Measurements from ENCODE around the gene EFNA4.
A peak's percentile ranks its signal among the peaks of the same experiment; 100 is the strongest.

Gene EFNA4

DNA sequence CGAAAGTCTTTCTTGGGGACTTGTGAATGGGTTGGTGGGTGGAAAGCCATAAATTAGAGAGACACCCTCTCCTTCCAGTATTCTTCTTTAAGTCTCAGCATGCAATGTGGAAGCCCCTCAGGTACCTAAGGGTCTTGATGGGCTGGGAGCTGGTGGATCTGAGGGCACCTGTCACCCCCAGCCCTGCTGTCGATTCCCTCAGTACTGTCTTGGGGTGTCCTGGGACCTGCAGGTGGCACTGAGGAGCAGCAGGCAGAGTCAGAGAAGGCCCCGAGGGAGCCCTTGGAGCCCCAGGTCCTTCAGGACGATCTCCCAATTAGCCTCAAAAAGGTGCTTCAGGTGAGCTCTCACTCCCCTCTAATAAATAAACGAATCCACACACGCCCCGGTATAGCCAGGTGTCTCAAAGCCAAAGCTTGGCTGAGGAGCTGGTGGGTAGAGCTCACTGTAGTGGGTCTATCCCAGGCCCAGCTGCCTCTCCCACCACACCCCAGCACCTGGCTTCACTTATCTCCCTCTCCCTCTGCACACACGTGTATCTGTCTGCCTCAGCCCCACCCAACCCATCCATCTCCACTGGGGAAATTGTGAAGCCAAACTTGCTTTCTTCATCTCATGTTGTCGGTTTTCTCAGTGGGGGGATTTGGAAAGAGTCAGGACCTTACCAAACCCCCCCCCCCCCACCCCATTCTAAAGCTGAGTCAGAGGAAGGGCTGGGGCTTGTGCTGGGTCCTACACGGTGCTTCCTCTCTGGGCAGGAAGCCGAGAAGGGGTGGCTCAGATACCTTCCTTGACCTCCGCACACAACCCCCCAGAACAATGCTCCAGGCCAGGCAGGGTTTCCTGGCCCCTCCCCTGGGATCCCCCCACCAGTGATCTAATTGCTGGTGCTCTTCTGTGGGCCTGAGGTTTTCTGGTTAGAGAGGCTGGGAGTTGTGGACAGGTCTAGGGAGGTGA is 10.8 kb upstream of the EFNA4 start:
- no peak for DNase-seq

DNA sequence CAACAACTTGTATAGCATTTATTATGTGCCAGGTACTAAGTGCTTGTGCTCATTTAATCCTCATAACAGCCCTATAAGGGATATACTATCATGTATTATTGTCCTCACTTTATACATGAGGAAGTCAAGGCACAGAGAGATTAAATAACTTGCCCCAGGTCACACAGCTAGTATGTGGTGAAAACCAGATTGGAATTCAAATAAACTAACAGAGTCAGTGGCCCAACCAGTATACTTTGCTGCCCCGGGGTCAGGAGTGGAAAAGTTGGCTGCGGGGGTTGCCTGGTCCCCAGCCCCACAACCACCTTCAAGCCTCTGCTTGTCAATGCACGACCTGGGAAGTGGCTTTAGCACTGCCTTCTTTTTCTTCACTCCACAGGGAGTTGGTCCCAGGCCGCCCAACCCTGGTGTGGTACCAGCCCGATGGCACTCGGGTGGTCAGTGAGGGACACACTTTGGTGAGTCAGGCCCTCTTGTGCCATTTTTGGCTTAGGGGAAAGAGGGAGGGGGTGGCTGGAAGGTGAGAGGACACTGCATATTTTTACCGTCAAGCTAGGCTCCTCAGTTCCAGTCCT is 9.9 kb upstream of the EFNA4 start:
- no peak for DNase-seq

DNA sequence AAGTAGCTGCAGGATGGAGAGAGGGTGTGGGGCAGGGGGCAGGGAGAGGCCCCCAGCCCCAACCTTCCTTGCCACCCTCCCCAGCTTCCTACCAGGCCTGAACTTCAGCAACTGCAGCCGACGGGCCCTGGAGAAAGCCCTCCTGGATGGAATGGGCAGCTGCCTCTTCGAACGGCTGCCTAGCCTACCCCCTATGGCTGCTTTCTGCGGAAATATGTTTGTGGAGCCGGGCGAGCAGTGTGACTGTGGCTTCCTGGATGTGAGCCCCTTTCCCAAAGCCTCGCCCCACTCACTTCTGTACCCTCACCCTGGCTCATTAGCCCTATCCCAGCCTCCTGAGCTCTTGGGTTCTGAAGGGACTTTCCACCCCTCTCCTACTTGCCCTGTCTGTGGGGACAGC is 6.4 kb upstream of the EFNA4 start:
- DNase-seq, result no peak

DNA sequence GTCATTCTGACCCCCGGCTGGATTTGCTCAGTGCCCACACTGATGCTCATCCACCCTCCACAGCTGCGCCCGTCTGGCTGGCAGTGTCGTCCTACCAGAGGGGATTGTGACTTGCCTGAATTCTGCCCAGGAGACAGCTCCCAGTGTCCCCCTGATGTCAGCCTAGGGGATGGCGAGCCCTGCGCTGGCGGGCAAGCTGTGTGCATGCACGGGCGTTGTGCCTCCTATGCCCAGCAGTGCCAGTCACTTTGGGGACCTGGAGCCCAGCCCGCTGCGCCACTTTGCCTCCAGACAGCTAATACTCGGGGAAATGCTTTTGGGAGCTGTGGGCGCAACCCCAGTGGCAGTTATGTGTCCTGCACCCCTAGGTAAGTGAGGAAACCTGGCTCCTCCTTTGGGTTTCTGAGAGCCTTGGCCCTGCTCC is 5.7 kb upstream of the EFNA4 start:
- no peak for DNase-seq

DNA sequence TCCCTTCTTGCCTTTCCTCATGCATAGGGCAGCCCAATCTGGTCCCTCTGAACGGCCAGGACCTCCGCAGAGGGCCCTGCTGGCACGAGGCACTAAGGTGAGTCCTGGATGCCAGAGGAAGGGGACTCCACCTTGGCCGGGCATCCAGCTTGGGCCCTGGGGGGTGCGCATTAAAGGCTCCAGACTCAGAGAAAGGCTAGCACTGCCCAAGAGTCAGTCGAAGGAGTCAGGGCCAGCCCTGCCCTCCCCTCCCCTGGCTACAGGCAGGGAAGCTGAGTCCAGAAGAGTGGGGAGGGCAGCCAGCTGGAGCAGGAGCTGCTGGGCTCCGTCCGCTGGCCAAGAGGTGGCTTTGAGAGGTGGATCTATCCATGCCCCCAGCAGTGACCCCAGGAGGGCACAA is 2.8 kb upstream of the EFNA4 start:
- DNase-seq, result no peak

DNA sequence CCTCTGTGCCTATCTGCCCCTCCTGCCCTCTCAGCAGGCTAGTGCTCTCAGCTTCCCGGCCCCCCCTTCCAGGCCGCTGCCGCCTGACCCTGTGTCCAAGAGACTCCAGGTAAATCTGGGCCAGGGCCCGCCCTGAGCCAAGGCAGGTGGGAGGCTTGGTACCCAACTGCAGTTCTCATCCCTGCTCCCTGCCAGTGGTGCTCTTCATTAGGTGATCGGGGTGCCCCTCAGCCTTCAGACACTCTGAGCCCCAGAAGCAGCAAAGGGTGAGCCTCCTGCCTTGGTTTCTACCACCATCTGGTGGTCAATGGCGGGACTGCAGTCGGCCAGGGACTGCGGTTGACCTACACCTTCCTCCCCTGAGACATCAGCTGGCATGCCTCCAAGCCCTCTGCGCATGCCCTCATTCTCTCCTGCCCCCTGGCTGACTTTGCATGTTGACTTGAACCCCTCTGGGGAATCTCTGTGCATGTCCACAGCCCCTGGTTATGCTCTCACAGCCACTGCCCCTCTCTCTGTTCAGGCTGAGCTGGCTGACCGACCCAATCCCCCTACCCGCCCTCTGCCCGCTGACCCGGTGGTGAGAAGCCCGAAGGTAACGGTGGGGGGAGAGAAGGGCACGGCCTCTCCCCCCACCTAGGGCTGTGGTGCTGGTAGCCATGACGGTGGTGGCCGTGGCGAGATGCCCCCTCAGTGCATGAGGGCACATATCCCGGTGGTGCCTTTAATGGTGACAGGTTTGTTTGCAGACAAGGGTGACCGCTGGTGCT is 2.0 kb upstream of the EFNA4 start:
- peak; percentile 97 for DNase-seq

DNA sequence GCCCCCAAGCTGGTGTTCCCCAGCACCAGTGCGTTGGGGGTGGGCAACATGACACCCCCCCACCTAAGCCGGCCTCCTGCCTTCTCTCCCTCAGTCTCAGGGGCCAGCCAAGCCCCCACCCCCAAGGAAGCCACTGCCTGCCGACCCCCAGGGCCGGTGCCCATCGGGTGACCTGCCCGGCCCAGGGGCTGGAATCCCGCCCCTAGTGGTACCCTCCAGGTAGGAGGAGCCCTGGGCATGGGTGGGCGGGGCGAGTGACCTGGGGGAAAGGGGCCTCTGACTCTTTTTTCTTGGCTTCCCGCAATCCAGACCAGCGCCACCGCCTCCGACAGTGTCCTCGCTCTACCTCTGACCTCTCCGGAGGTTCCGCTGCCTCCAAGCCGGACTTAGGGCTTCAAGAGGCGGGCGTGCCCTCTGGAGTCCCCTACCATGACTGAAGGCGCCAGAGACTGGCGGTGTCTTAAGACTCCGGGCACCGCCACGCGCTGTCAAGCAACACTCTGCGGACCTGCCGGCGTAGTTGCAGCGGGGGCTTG is 1.3 kb upstream of the EFNA4 start:
- DNase-seq, result peak; percentile 72

DNA sequence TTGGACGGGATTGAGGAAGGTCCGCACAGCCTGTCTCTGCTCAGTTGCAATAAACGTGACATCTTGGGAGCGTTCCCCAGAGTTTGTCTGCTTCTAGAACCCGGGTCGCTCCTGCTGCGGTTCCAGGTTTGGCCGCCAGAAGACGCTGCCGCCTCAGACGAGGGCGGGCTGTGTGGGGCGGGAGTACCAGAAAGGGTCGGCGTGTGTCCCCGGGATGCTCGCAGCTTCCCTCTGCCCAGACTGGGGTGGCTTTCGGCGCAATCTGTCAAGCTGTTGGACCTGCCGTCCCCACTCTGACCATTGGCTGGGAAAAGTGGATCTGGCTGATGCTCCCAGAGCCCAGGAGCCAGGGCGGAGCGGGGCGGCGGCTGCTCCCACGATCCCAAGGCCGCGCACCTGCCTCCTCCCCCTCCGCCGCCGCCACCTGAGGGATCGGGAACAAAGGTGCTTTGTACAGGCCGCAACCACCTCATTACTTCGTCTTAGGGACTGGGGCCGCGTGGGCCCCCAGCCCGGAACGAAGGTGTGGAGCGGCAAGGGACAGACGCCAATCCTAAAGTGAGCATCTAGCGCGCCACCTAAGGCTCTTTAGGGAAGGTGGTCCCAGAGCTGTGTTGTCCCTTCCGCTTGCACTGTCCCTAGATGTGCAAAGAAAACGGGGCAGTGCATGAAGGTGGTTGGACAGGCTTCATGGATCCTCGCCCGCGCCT is 683 bp upstream of the EFNA4 start:
- DNase-seq, result peak; percentile 91

DNA sequence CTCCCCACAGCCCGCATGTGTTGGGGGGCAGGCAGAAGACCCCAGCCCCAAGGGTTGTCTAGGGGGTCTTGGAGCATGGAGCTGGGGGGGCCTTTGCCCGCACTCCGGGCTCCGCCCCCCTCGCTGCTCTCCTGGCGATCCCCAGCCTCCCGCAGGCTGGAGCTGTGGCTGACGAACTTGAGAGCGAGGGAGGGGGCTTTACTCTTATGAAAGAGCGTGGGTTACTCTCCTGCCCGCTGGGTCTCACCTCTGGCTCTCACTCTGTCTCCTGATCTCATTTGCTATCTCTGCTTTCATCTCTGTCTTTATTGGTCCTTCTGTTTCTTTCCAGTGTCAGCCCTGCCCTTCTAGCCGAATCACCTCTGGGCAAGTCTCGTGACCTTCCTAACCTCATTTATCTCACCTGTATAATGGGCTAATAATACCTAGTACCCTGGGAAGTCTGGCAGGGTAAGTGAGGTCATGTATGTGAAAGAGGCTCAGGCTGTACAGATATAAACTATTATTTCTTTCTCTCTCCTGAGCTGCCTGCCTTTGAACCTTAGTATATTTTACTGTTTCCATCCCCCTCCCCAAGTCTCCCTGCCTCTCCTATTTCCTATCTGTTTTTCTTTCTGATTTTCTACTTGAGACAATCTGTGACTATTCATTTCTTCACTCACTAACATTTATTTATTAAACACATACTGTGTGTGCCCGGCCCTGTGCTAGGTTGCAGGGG is 731 bp downstream of the EFNA4 start:
- peak; percentile 83 for DNase-seq

DNA sequence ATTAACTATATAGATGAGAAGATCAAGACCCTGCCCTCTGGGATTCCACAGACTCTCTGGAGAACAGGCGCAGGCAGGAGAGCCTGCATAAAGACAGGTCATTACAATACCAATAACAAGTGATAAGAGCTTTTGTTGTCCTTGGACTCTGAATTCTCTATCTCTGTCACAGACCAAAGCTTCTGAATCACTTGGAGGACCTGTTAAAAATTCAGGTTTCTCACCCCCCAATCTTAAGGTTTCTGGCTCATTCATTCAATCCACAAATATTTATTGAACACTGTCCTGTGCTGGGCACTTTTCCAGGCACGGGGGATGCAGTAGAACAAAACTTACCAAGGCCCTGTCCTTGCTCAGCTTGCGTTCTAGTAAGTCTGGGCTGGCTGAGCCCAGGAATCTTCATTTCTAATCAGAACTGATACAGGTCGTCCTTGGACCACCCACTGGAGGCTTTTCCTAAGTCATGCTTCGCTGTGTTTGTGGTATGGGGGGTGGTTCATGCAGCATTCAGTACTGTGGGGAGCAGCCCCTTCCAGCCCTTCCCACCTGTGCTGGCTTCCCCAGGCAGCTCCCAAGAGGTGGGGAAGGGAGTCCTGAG is 1.4 kb downstream of the EFNA4 start:
- DNase-seq, result no peak

DNA sequence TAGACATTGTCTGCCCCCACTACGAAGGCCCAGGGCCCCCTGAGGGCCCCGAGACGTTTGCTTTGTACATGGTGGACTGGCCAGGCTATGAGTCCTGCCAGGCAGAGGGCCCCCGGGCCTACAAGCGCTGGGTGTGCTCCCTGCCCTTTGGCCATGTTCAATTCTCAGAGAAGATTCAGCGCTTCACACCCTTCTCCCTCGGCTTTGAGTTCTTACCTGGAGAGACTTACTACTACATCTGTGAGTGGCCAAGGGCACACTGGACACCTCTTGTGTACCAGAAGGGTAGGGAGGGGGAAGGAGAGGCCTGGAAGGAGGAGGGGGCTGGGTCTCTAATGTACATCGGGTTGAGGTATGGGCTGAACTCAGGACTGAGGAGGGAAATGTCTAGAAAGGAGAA is 3.2 kb downstream of the EFNA4 start:
- DNase-seq, result no peak

DNA sequence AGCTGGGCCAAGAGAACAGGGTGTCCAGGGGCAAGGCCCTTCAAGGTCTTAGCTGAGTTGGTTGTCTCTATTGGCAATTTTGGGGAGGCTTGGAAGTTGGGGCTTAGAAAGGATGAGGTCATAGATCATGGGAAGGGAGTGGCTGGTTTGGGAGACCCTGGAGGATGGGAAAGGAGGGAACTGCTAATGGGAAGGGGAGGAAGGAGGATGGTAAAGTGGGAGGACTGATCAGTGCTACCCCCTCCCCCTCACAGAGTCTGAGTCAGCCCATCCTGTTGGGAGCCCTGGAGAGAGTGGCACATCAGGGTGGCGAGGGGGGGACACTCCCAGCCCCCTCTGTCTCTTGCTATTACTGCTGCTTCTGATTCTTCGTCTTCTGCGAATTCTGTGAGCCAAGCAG is 5.1 kb downstream of the EFNA4 start:
- DNase-seq, result no peak

DNA sequence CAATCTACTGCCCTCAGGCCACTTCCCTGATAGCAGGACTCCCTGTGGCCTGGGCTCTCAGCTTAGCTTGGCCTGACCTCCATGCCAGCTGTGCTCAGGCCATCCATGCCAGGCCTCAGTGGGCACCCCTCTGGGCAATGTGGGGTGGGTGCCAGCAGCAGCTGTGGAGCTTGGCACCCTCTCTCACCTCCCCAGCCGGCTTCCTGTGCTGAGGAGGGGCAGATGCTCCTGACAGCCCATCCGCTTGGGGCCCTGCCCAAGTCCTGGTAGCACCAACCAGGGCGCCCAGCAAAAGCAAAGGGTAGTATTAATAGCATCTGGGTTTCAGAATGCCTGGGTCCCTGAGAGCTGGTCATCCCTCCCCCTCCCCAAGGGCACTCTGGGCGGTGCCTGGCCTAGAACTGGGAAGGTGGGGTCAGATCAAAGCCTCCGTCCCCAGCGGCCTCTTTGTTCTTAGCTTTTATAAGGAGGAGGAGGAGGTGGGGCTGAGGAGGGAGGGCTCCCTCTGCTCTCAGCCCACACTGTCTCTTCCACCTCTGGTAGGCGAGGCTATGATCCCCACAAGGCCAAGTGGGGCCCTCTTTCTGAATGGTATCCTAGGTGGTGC is 6.1 kb downstream of the EFNA4 start:
- peak; percentile 70 for DNase-seq

DNA sequence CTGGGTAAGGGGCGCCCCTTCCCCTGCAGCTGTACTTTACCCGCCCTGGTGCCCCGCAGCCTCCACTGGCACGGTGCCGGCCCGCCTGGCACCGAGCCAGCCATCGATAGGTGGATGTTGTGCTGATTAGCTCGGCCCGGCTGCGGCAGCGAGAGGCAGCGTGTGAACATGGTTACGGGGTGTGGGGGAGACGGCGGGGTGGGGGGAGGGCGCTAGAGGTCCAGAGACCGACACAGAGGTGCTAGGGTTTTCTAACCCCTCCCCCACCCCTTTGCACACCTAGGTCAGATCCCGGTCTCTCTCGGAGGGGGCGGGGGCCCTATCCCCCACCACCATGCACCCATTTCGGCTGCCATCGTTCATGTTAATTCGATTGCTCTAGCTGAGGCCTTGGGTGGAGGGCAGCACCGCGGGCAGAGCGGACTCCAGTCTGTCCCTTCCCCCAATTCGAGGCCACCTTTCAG is 6.7 kb downstream of the EFNA4 start:
- DNase-seq, result no peak

DNA sequence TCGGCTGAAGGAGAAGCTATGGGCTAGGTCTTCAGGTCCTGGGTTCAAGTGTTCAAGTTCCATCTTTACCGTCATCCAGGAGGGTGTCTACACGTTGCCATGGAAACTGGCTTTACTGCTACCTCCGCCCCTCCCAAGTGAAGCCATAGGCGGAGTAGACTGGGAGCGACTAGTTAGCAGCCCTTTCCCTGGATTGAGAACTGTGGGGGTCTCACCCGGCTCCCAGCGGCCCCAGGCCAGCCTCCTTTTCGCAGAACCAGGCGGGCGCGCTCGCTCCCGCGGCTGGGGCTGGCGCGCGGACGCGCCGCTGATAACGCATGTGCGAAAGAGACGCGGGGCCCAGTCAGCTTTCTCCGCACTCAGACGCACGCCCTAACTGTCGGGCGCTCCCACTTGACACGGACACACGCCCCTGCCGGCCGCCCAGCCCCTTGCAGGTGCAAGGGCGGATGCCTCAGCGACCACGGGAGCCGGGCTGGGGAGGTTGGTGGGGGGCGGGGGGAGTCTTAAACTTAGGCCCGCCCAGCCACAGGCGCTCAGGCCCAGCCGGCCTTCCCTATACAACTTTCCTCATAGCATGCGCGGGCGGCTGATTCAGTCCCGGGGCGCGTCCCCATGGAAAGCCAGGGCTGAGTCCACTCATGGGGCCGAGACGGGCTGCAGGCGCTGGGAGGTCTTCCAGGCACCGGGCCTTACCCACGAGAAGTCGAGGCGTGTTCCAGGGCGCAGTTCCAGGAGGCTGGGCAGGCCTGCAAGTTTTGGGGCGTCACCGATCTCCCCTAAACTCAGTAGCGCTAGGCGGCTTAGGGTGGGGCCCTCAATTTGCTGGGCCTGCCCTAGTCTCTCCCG is 7.4 kb downstream of the EFNA4 start:
- peak; percentile 92 for DNase-seq

DNA sequence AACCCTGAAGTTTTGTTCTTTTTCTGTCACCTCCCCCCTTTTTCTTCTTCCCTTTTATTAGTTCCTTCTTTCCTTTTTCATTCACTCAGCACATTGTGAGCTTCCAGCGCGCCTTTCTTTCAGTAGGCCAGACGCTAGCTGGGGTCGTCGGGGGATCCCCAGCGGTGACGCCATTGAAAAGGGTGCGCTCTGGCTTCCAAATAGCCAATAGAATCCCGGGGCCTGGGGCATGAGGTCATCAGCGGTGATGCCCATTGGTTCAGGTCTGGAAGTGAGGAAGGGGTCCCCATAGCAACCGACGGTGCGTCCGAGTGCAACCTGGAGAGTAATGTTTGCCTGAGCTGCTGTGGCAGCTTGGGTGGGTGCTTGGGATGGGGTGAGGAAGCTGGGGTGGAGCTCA is 8.2 kb downstream of the EFNA4 start:
- DNase-seq, result peak; percentile 90

DNA sequence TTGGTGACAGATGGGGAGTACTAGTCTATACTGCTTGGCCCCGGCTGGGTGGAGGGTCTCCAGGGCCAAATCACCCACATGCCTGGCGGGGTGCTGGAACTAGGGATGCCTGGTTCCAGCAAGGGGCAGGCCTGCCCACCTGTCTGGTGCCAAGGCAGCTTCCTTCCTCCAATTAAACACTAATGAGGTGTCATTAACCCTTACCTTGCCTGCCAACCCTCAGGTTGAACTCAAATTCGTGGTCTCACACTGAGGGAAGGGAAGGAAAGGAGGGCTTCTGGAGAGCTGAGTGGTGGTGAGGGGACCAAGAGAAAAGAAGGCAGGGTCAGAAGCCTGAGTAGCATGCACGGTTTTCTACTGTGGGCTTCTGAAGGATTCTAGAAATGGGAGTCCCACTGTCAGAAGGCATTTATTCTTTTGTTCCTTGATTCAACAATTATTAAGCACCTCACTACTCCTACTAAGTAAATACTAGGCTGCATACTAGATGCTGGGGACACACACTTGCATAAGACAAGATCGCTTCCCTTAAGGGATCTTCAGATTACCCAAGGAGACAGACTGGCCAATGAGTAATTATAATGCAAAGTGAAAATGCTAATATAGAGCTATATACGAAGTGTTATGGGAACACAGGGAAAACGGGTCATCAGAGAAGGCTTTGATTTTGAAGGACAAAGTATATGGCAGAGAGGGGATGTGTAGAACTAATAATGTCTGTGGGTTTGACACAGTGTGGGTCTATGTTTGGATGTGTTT is 9.2 kb downstream of the EFNA4 start:
- no peak for DNase-seq

DNA sequence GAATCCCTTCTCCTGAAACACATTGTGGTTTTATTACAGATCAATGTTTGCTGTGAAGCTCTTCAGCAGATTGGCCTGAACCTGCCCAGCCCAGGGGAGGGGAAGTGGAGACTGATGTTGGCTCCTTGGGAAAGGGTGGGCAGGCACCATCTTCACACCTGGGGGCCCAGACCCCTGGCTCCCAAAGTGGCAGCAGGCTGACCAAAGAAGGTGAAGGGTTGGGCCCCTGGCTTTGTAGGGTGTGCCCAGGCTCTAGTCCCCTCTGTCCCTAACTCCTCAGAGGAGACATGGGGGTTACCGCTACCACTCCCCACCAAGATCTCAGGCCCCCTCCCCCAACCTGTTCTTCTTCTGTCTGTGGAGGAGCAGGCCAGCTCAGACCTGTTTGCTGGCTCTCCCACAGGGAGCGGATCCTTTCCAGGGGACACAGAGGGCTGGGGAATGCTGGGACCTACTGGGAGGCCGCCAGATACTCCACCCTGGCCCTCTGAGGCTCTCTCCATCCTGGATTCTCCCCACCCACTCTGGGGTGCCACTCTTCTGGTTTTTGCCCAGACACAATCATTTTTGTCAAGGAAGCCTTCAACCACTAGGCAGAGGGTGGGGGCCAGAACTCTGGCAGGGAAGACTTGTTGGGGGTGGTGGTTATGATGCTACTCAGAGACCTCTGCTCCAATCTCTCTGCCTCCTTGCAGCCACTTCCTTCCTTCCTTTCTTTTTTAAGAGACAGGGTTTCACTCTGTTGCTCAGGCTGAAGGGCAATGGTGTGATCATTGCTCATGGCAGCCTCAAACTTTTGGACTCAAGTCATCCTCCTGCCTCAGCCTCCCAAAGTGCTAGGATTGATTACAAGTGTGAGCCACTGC is 10.1 kb downstream of the EFNA4 start:
- no peak for DNase-seq

Measured in eye (tissue), 1 donor.